CD4-positive, CD25-positive, alpha-beta regulatory T cell (primary cell): ENCODE results near the gene MAGI1. TPM values are rescaled to one million over a fixed set of nuclear protein-coding genes. Genes with fewer than 3 reads are reported as not detected.
"Not testable (repeated sequence)": the region's sequence is repeated elsewhere in the genome, so short reads cannot be mapped to it uniquely, and the experiment has no call there.

Source experiments
- ATAC-seq, 2 donors: fragments of 150-1000 bp; cut with Tn5 transposase; one replicate each; pipeline ENCODE4 v1.10.0; 2021; ENCODE audit warnings: low read depth in 2 of 2, moderate number of reproducible peaks in 2 of 2, moderate library complexity in 1 of 2
- DNase-seq, 3 donors: peaks; one replicate each; pipeline versions ENCODE4 v3.0.0 to v3.0.0-alpha.2; 2012 to 2022; ENCODE audit warnings: mixed read lengths in 1 of 3
- H3K27ac ChIP-seq: one replicate; pipeline ENCODE4 v1.7.0; 2013; ENCODE audit warnings: mild to moderate bottlenecking, low read length; ENCODE audit not compliant: insufficient read depth, poor library complexity, severe bottlenecking
- H3K27me3 ChIP-seq: one replicate; pipeline ENCODE4 v1.7.0; 2013; ENCODE audit warnings: low read length; ENCODE audit not compliant: control insufficient read depth, insufficient read depth
- H3K36me3 ChIP-seq: one replicate; pipeline ENCODE4 v1.7.0; 2013; ENCODE audit warnings: mild to moderate bottlenecking, low read length, moderate library complexity; ENCODE audit not compliant: control insufficient read depth, insufficient read depth
- H3K4me1 ChIP-seq: 2 replicates; pipeline ENCODE4 v1.7.0; 2013; ENCODE audit warnings: mild to moderate bottlenecking, low read length; ENCODE audit not compliant: insufficient read depth, control insufficient read depth, poor library complexity, severe bottlenecking
- H3K4me3 ChIP-seq: one replicate; pipeline ENCODE4 v1.7.0; 2013; ENCODE audit warnings: low read depth, mild to moderate bottlenecking, low read length, moderate library complexity
- H3K9me3 ChIP-seq, 2 experiments: 1 replicate in 1 of 2; 2 replicates in 1 of 2; pipeline ENCODE4 v1.7.0; 2013; ENCODE audit warnings: low read length in 2 of 2, mild to moderate bottlenecking in 1 of 2, moderate library complexity in 1 of 2; ENCODE audit not compliant: control insufficient read depth in 2 of 2
- H3K27ac Mint-ChIP-seq, 3 donors: one replicate each; pipeline ENCODE4 v1.8.0; 2020 to 2022; ENCODE audit warnings: mild to moderate bottlenecking in 3 of 3, mixed read lengths in 3 of 3, moderate library complexity in 2 of 3
- H3K27me3 Mint-ChIP-seq: one replicate; pipeline ENCODE4 v1.8.0; 2022; ENCODE audit warnings: mild to moderate bottlenecking, mixed read lengths
- H3K36me3 Mint-ChIP-seq: one replicate; pipeline ENCODE4 v1.8.0; 2020; ENCODE audit warnings: mixed read lengths
- H3K4me1 Mint-ChIP-seq, 4 donors: one replicate each; pipeline ENCODE4 v1.8.0; 2020 to 2022; ENCODE audit warnings: mixed read lengths in 4 of 4, mild to moderate bottlenecking in 1 of 4
- H3K4me3 Mint-ChIP-seq, 4 donors: one replicate each; pipeline ENCODE4 v1.8.0; 2020 to 2022; ENCODE audit warnings: mild to moderate bottlenecking in 4 of 4, mixed read lengths in 4 of 4, moderate library complexity in 3 of 4
- H3K9me3 Mint-ChIP-seq, 7 donors: one replicate each; pipeline ENCODE4 v1.8.0; 2020 to 2022; ENCODE audit warnings: mixed read lengths in 7 of 7, mild to moderate bottlenecking in 3 of 7, moderate library complexity in 2 of 7
- polyA plus RNA-seq, 4 donors: library from polyadenylated mRNA; unstranded; fragments of 300-500 nt; fragmentation: Illumina TruSeq; gene quantifications; one replicate each; pipeline ENCODE4 v1.2.3, GENCODE V29; 2021
- total RNA-seq: library from RNA; stranded (reverse); gene quantifications from one replicate; pipeline ENCODE4 v1.2.3, GENCODE V29; 2022

Gene MAGI1
- total and polyA plus RNA-seq, 5 donors from 2014 or later: 0.10 to 0.44 (median 0.19) TPM; not detected in 1

GRCh38 chr3:65861718-65862117 lies 177.0 kb downstream of the MAGI1 start:
- Histone ChIP-seq H3K4me3 (no peak overlapping the region), H3K36me3 (no peaks in the 10 kb centered on the region), H3K4me1 (no peaks in the 10 kb centered on the region), H3K27ac (no peak overlapping the region), H3K27me3 (no peaks in the 10 kb centered on the region), H3K9me3 (no peaks in the 10 kb centered on the region)
- Mint-ChIP-seq H3K36me3 (no peaks in the 10 kb centered on the region), H3K9me3 (peaks cover 0 to 6% (median 0%) of the 10 kb centered on the region in 7 donors), H3K4me3 (no peak overlapping the region), H3K27me3 (no peaks in the 10 kb centered on the region), H3K27ac (no peak overlapping the region), H3K4me1 (no peaks in the 10 kb centered on the region)
- ATAC-seq (no peak), DNase-seq (no peak)

DNA sequence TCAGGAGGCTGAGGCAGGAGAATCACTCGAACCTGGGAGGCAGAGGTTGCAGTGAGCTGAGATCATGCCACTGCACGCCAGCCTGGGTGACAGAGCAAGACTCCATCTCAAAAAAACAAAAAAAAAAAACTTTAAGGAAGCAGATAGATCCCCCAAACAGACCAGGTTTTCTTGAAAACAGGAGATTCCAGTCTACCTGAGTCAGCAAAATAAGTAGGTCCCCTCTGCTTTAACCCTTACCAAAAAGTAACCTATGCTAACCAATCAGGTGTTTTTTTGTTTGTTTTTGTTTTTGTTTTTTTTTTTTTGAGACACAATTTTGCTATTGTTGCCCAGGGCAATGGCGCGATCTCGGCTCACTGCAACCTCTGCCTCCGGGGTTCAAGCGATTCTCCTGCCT lies 179.1 kb downstream of the MAGI1 start:
- H3K27ac Mint-ChIP-seq, DNase-seq, H3K9me3 ChIP-seq, H3K4me1 Mint-ChIP-seq, H3K4me3 Mint-ChIP-seq, H3K36me3 ChIP-seq, H3K27me3 Mint-ChIP-seq, ATAC-seq, H3K27ac ChIP-seq, H3K36me3 Mint-ChIP-seq, H3K27me3 ChIP-seq, H3K9me3 Mint-ChIP-seq, H3K4me3 ChIP-seq, H3K4me1 ChIP-seq: not testable (repeated sequence)

DNA sequence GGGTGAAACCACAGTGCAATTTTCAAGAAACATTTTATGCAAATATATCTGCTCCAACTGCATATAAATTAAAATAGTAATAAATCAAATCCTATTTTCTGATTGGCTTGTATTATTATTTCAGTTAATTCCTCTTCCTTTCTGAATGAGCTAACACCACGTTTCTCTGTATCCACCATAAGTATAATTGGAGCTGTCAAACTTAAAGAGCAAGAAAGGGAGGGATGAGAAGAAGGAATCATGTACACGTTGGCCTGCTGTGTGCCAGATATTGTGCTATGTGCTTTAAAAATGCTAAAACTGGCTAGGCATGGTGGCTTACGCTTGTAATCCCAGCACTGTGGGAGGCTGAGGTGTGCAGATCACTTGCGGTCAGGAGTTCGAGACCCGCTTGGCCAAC lies 180.0 kb downstream of the MAGI1 start:
- ATAC-seq (no peak), DNase-seq (no peak)
- Mint-ChIP-seq H3K4me3 (no peak overlapping the region), H3K36me3 (no peaks in the 10 kb centered on the region), H3K27me3 (no peaks in the 10 kb centered on the region), H3K27ac (no peak overlapping the region), H3K4me1 (peaks cover 0 to 3% (median 0%) of the 10 kb centered on the region in 4 donors), H3K9me3 (peaks cover 0 to 6% (median 0%) of the 10 kb centered on the region in 7 donors)
- Histone ChIP-seq H3K27ac (no peak overlapping the region), H3K27me3 (no peaks in the 10 kb centered on the region), H3K4me3 (no peak overlapping the region), H3K9me3 (no peaks in the 10 kb centered on the region), H3K36me3 (no peaks in the 10 kb centered on the region), H3K4me1 (no peaks in the 10 kb centered on the region)

DNA sequence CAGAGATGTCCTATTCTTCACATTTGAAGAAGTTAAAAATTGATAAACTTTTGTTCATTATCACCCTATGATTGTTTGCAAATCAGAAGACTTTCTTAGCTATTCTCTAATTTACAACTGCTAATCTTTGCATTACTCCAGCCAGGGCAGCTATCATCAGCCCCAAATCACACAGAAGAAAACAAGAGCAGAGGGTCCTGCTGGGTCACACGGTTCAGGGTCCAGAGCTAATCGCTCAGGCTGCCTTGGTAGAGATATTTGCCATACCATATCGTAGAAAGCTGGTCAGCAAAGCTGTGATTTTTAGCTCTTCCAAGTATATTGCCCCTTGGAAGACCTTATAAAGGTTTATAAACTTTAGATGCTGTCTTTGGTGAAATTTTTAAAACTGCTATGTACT lies 181.4 kb downstream of the MAGI1 start:
- Histone ChIP-seq H3K4me3 (no peak overlapping the region), H3K9me3 (no peaks in the 10 kb centered on the region), H3K36me3 (no peaks in the 10 kb centered on the region), H3K4me1 (no peaks in the 10 kb centered on the region), H3K27ac (no peak overlapping the region), H3K27me3 (no peaks in the 10 kb centered on the region)
- peaks cover 0 to 3% (median 0%) of the 10 kb centered on the region in 7 donors for H3K9me3 Mint-ChIP-seq
- H3K4me1 Mint-ChIP-seq: peaks cover 0 to 3% (median 0%) of the 10 kb centered on the region in 4 donors
- H3K27me3 Mint-ChIP-seq: no peaks in the 10 kb centered on the region
- no peak overlapping the region for H3K27ac Mint-ChIP-seq
- ATAC-seq (no peak), DNase-seq (no peak)
- no peaks in the 10 kb centered on the region for H3K36me3 Mint-ChIP-seq
- no peak overlapping the region for H3K4me3 Mint-ChIP-seq

DNA sequence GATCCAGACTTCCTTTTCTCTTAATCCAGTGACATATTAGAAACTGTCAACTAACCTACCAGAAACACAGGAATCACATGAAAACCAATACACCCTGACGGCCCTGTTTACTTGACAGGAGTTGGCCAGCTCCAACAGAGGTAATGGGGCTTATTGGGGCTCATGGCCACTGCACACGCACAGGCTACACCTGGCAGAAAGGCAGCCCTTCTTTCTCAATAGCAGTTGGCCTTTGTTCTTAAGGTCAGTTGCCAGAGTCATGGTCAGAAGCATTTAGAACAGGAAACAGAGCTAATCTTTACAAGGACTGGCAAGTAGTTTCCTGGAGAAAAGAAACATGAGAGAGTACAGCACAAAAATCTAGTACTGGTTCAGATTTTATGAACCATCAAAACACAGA lies 181.8 kb downstream of the MAGI1 start:
- Histone ChIP-seq H3K4me1 (no peaks in the 10 kb centered on the region), H3K27ac (no peak overlapping the region), H3K9me3 (no peaks in the 10 kb centered on the region), H3K27me3 (no peaks in the 10 kb centered on the region), H3K36me3 (no peaks in the 10 kb centered on the region), H3K4me3 (no peak overlapping the region)
- Mint-ChIP-seq H3K4me3 (no peak overlapping the region), H3K27me3 (no peaks in the 10 kb centered on the region), H3K9me3 (peaks cover 0 to 3% (median 0%) of the 10 kb centered on the region in 7 donors), H3K36me3 (no peaks in the 10 kb centered on the region), H3K27ac (no peak overlapping the region), H3K4me1 (peaks cover 0 to 3% (median 0%) of the 10 kb centered on the region in 4 donors)
- DNase-seq: no peak
- ATAC-seq: no peak

DNA sequence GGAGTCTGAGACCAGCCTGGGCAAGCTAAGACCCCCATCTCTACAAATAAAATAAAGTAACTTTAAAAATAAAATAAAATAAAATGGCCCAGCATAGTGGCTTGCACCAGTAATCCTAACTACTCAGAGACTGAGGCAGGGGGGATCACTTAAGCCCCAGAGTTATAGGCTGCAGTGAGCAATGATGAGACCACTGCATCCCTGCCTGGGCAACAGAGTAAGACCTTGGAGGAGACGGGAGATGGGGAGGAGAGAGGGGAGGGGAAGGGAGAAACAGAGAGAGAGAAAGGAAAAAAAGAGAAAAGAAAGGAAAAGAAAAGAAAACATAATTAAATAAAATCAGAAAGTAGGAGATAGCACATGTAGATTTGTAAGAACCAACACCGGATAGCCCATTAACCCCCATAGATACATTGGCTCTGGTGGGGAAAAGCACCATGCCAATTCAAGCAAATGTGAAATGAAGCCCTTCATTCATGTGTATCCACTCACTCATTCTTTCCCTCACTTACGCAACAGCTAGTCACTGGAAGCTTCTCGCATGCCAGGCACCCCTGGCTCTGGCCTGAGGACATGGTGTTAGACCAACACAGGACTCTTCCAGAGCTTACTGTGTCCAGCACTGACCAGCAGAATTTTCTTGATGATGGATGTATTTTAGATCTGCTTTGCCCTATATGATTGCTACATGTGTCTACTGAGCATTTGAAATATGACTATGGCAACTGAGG lies 183.2 kb downstream of the MAGI1 start:
- H3K36me3 Mint-ChIP-seq: no peaks in the 10 kb centered on the region
- Histone ChIP-seq H3K4me3 (no peak overlapping the region), H3K27ac (no peak overlapping the region), H3K27me3 (no peaks in the 10 kb centered on the region), H3K36me3 (no peaks in the 10 kb centered on the region), H3K4me1 (no peaks in the 10 kb centered on the region), H3K9me3 (no peaks in the 10 kb centered on the region)
- H3K4me1 Mint-ChIP-seq: peaks cover 0 to 3% (median 0%) of the 10 kb centered on the region in 4 donors
- H3K27me3 Mint-ChIP-seq: no peaks in the 10 kb centered on the region
- ATAC-seq (no peak), DNase-seq (no peak)
- peaks cover 0 to 3% (median 2%) of the 10 kb centered on the region in 7 donors for H3K9me3 Mint-ChIP-seq
- H3K27ac Mint-ChIP-seq: no peak overlapping the region
- no peak overlapping the region for H3K4me3 Mint-ChIP-seq

GRCh38 chr3:65854606-65855304 lies 184.0 kb downstream of the MAGI1 start:
- Mint-ChIP-seq H3K27me3 (no peaks in the 10 kb centered on the region), H3K4me3 (no peak overlapping the region), H3K9me3 (peaks cover 0 to 3% (median 2%) of the 10 kb centered on the region in 7 donors), H3K36me3 (no peaks in the 10 kb centered on the region), H3K27ac (peak overlapping the region in 1 of 3 donors; percentile 23), H3K4me1 (peaks cover 0 to 3% (median 0%) of the 10 kb centered on the region in 4 donors)
- ATAC-seq (no peak), DNase-seq (peak in 1 of 3 donors; percentile 8)
- no peak overlapping the region for H3K4me3 ChIP-seq
- H3K27ac ChIP-seq: no peak overlapping the region
- H3K36me3 ChIP-seq: no peaks in the 10 kb centered on the region
- no peaks in the 10 kb centered on the region for H3K9me3 ChIP-seq
- H3K4me1 ChIP-seq: no peaks in the 10 kb centered on the region
- H3K27me3 ChIP-seq: no peaks in the 10 kb centered on the region
